Glomerular visceral epithelial cell (primary cell): ENCODE results near the gene DCDC2C.

ENCODE experiments used
- DNase-seq: peaks from one replicate; pipeline ENCODE4 v3.0.0-alpha.2; 2016; ENCODE audit errors: extremely low spot score

DCDC2C gene

DNA sequence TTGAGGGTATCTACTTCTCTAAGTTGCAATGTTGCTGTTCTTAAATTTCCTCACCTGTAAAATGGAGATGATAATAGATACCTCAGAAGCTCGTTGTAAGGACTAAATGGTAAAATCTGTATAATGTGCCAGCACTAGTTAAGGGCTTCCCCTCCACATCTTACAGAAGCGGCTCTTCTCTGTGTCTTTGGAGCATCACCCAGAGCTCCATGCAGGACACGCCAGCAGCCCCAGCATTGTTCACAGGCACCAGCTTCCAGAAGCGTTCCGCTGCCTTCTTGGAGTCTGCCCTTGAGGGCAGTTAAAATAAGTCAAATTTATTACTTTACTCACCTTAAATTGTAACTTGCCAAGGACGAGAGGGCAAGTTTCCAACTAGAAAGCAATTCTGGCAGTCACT lies 5.8 kb downstream of the DCDC2C start:
- DNase-seq, result no peak

DNA sequence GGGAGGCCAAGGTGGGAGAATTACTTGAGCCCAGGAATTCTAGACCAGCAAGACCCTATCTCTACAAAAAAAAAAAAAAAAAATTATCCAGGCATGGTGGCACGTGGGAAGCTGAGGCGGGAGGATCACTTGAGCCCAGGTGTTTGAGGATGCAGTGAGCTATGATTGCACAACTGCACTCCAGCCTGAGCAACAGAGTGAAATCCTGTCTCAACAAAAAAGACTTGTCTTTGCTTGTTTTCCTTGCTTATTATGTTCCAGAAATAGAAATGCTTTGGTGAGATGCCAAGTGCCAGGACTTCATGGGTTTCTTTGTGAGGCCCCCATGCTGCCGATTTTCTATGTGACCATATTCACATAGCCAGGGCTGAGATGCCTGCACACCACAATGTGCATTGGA lies 9.0 kb downstream of the DCDC2C start:
- no peak for DNase-seq

DNA sequence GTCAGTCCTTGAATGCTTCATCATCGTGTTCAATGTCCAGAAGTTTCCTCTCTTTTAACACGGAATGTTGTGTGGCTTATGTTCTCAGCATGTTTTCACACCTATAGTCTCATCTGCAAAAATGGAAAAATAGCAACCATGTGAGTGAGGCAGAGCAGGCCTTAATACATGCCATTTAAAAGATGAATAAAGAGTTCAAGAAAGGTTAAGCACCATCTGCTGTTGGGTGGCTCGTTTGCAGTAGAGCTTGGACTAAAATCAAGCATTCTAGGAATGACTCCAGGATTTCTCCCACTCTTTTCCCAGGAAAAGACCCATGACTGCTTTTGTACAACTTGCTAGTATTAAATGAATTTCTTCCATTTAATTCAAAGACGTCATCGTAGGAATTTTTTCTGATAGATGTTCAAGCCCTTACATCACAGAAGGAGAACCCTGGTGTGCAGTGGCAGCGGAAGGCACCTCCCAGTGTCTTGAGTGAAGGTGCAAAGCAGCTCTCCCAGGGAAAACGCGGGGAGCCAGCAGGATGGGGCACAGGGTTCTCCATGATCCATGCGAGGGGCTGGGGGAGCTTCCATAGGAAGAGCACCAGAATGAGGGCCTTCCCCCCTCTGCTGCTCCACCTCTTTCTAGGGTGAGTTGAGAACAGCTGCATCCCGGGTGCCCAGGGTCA lies 9.6 kb downstream of the DCDC2C start:
- DNase-seq, result no peak

DNA sequence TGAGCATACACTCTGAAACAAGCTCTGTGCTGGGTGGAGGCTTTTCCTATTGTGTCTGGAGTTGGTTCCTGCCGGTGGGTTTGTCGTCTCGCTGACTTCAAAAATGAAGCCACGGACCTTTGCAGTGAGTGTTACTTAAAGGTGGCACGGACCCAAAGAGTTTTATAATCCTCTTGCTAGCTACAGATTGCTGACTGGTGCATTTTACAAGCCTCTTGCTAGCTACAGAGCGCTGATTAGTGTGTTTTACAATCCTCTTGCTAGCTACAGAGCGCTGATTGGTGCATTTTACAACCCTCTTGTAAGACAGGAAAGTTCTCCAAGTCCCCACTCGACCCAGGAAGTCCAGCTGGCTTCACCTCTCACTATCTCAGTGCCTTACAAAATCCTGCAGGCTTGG lies 15.3 kb downstream of the DCDC2C start:
- DNase-seq, result no peak

DNA sequence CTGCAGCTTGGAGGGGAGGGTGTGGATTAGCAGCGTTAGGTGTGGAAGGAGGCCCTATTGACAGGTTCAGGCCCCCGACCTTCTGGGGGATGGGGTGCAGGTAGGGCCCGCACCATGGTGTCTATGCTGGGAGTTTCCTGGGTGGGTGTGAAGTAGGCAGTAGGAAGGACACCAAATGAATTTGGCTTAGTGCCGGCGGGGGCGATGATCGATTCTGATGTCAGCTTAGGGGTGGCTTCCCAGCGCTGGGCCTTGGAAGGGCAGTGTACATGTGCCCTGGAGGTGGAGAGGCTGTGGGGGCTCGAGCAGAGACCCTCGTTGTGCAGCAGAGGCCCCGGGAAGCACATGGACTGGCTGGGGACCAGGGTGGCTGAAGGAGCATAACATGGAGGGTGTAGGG lies 21.6 kb downstream of the DCDC2C start:
- DNase-seq, result no peak

DNA sequence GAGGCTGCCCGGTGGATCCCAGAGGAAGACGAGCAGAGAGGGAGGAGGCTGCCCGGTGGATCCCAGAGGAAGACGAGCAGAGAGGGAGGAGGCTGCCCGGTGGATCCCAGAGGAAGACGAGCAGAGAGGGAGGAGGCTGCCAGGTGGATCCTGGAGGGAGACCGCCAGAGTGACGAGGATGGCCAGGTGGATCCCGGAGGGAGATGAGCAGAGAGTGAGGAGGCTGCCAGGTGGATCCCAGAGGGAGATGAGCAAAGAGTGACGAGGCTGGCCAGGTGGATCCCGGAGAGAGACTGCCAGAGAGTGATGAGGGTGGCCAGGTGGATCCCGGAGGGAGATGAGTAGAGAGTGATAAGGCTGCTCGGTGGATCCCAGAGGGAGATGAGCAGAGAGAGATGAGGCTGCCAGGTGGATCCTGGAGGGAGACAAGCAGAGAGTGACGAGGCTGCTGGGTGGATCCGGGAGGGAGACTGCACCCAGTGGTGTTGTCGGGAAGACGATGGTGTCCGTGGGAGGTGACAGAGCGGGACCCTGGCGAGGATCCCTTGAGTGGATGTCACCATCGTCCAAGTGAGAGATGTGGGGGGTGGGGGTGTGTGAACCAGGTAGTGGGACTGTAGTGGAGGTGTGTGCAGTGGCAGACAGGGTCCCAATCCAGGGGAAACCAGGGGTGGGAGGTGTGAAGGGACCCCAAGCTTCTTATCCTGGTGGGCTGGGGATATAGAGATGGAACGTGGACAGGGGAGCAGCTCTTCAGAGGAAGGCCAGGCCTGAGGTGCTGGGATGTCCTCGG lies 22.3 kb downstream of the DCDC2C start:
- DNase-seq, result no peak

DNA sequence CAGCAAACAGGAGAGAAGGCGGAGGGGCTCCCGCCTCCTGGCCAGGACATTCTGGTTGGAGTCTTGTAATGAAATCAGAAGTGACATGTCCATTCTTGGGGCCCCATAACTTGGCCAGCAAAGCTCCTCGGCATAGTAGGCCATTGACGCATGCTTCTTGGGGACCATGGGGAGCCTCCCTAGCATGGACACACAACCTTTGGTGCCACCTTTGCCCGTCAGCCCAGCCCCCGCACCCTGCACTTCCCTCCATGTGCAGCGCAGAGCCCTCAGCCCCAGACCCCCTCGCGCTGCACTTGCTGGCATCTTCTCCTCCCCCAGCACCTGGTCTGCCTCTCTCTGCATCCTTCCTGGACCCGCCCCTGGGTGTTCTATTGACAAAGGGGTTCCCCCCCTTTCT lies 23.1 kb downstream of the DCDC2C start:
- no peak for DNase-seq

DNA sequence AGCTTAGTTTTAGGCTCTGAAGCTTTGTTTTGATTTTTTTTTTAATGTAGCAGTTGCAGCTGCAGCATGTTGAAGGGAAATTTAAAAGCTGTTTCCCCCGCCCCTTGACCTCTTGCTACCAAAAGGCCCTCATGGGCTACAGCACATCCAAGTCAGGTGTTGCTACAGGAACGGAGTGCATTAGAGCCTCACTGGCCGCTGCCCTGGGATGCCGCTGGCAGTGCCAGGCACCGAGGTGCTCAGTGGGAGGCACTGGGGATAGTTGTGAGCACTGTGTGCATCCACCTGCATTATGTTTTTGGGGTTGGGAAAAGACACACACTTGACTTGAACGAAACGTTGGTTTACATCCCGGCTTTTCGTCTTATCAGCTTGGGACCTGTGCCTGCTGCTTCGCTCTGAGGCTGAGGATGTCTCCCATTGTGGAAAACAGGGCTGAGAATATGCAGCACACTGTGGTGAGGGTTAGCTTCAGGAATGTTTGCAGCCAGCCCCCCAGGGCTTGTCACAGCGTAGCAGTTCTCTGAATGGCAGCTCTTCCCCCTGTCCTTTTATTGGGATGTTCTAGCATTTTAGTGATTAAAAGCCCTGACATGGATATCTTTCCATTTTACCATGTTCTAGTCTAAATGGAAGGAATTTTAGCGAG lies 24.1 kb downstream of the DCDC2C start:
- no peak for DNase-seq

DNA sequence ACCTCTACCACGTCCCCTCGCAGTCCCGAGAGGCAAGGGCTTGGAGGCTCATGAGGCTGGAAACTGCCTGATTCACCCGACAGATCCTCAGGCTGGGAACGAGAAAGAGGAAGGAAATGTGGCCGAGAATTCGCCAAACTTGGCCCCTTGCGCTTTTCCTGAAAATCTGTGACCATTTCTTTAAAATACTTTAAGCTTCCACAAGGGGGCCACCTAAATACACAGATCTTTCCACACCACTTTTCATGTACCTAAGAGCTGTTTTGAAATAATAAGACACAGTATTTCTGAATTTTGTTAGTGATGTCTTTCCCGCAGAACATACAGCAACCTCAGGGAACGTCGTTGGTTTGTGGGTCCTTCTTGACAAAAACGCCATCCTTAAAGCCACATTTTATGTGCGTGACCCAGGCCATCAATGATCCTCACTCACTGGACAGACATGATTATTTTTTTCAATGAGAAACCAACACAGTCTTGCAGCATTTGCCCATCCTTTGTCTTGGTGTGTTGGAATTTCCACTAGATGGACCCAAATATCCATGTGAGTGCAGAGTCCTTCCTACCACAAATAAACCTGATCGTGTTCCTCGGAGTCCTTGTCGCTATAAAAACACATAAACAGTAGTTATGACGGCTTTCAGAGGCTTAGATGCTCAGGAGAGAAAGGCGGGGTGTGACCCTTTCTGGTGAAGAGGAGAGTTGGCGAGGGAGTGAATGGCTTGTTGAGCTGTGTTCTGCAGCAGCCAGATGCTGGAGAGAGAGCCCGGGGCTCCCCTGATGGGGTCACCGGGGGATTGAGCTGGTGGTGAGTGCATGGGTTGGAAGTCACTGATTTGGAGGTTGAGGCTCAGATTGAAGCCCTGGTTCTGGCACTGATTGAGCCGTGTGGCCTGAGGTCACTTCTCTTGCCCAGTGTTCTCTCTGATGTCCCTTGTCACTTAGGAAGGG lies 25.0 kb downstream of the DCDC2C start:
- DNase-seq, result peak; percentile 2

DNA sequence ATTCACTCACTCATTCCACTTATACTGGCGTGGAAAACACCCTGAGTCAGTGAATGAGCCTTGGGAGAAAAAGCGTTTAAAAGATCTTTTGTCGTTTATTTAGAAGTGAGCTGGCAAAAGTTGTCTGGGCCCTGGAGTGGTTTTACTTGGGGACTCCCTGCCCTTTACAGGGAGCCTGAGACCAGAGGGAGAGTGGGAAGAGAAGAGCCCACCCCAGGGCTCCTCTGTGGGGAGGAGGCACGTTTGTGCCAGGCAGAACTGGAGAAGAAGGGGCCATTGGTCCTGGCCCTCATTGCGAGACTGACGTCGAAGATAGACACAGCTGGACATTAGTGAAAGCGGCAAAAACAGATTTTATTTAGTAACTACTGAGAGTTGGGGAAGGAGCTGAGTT lies 25.7 kb downstream of the DCDC2C start:
- no peak for DNase-seq

DNA sequence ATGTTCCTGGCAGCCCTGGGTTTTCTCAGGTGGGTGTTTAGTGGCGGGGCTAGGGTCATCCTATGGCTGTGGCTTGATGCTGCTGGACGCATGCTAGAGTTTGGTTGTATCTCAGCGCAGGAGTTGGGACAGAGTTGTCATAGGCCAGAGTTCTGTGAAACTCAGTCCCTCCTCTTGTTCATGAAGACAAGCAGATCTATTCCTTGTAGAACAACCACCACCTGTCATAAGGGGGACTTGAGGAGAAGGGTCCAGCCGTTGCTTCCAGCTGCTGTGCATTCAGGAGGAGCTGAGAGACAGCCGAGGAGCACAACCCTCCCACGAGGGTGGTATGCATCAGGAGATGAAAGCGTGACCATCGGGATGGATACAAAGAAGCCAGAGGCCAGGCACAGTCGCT lies 26.4 kb downstream of the DCDC2C start:
- DNase-seq, result no peak

DNA sequence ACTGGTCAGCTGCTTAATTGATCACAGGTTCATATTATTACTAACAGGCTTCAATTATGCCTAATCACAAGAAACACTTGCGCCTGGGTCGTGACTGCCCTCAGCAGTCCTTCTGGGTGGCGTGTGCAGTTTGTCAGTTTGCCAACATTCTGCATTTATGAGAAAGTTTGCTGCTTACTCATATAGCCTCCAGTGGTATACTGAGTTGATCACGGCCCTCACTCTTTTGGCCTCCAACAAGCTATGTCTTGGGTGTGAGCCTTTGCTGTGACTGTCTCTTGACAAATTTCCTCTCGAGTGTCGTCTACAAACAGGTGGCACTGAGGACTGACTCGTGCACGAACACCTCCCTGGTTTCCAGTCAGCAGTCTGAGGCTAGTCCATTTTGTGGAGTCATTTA lies 27.3 kb downstream of the DCDC2C start:
- DNase-seq, result no peak

DNA sequence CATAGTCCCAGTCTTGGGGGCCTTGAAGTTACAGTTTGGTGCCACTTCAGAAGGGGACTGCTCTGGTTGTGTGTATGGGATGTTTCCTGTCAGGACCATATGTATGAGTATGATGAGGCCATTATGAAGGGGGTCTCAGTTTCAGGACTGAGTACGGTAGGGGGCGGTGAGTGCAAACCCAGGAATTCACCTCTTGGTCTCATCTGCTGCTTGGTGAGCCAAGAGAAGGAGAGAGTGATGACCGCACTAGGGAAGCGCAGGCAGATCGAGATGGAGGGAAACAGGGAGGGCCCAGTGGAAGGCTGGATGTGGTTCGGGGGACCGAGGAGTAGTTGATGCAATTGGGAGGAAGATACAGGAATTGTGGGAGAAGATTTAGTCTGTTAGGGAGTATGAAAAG lies 28.5 kb downstream of the DCDC2C start:
- DNase-seq, result no peak

DNA sequence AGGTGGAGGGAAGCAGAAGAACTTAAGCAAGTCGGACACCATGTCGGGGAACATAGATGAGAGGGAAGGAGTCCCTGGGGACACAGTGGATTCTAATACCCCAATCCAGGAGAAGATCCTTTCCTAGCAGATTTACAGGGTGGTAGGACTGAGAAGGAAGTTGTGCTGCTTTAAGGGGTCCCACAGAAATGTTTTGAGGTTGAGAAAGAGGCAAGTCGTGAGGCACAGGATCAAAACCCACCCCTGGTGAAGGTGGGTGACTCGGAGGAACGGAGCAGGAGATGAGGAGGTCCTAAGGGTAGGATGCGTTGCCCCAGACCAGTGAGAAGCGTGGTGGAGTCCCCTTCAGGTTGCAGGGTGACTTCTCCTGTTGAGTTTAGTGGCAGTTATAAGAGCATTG lies 32.7 kb downstream of the DCDC2C start:
- DNase-seq, result no peak

DNA sequence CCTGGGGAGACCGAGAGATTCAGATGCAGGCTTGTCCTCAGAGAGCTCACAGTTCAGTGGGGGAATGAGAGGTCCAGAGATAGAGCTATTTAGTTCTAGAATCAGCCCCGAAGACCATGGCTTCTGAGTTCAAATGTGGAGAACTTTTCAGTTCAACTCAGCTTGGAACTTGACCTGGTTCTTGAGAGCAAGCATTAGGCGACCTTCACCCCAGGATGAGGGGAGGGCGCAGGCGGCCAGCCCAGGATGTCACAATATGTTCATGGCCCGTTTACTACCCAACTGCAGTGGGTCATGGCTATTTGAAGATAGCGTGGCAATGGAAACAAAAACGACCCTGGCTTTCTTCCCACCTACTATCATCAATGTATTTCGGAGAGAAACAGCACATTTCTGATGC lies 33.8 kb downstream of the DCDC2C start:
- no peak for DNase-seq

DNA sequence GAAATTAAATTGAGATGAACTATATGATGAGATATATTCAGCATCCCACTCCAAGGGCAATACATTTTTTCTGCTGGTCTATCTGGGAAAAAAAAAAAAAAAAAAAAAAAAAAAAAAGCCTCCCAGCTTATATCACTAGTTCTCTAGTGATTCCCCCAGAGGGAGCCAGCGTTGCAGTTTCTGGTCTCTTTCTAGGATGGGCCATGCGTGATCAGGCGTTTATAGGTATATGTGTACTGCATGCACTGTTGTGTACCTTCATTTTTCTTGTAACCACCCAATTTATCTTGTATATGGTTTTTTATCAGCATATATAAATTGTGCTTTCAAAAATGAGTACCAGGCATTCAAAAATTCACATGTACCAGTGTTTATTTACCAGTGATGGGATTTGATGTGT lies 35.1 kb downstream of the DCDC2C start:
- DNase-seq, result no peak

DNA sequence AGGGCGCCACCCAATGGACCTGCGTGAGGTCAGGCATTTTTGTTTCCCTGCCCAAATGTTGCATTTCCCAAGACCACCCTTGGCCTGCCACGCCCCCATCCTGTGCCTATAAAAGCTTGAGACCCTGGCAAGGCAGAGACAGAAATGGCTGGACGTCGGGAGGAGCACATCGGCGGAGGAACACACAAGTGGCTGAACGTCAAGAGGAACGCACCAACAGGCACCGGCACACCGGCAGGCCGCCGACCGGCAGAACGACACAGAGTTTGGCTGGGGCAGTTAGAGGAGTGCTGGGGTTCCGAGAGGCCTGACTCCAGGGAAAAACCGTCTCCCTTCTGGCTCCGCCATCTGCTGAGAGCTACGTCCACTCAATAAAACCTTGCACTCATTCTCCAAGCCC lies 35.9 kb downstream of the DCDC2C start:
- no peak for DNase-seq

DNA sequence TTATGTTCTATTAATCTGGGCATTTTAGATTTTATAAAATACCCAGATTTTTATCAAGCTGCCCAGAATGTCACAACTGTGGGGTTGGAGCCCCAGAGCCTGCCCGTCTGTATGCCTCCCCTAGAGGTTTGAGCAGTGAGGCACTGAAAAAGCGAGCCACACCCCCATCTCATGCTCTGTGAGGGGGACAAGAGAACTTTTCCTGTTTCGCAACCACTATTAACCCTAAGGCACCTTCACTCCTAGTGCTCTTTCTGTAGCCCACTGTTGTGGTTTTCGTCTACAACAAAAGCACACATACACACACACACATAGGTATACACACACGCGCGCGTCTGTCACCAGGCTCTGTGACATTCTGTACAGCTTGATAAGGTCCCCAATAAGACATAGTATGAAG lies 38.0 kb downstream of the DCDC2C start:
- DNase-seq, result no peak

DNA sequence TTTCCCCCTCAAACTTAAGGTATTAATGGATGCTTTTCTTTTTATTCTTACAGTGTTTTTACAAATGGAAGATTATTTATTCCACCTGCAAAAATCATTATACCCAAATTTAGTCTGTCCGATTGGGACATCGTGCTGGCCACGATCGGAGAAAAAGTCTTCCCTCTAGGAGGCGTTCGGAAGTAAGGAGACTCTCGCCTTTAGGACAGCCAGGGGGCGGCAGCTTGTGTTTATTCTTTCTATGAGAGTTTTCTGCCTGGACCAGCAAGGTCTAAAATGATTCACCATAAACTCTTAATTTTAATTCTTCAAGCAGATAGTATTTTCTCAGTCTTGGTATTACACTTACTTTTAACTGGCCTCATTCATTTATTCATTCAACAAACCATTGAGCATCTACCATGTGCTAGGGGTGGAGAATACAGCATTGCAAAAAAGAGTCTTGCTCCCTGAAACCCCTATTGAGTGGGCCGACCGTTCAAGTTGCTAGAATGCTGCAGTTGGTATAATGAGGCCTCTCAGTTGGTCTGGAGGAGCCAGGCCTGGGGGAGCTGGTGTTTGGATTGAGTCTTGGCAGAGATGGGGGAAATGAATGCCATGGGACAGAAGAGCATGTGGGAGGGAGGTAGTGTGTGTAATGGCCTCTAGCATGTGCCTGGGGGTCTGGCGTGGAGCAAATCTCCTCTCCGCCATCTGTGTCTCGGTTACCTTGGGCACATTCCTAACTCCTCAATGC lies 38.7 kb downstream of the DCDC2C start:
- no peak for DNase-seq

DNA sequence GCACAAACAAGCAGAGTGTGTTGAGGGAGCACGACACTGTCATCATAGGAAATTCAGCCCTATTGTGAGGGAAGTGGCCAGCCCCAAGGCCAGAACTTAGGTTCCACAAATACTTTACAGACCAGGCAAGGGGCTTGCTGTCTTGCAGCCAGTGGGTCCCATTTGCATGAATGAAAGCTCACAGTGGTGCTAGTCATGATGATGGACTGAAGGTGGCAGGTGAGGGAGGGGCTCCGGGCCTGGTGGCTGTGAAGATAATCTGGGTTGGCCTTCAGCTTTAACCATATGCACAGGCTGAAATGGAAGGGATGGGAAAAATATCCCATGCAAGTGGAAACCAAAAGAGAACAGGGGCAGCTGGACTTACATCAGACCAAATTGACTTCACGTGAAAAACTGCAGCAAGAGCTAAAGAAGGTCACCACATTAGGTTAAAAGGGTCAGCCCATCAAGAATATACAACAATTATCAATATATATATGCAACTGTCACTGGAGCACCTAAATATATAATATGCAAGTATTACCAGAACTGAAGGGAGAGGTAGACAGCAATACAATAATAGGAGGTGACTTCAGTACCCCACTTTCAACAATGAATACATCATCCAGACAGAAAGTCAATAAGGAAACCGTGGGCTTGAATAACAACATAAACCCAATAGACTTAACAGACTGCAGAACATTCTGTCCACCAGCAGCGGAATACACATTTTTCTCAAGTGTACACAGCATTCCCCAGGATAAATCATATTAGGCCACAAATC lies 39.6 kb downstream of the DCDC2C start:
- no peak for DNase-seq
